Fibroblast of villous mesenchyme (primary cell): ENCODE results near the gene CYB5A. TPM values are rescaled to one million over a fixed set of nuclear protein-coding genes. Genes with fewer than 3 reads are reported as not detected.

ENCODE experiments used
- DNase-seq: peaks from one replicate; pipeline ENCODE4 v3.0.0-alpha.2; 2010; ENCODE audit warnings: low read depth
- H3K4me3 ChIP-seq: 2 replicates; pipeline ENCODE4 v1.5.1; 2011; ENCODE audit warnings: low read depth, mild to moderate bottlenecking, low read length
- CTCF ChIP-seq: IDR thresholded peaks from 2 replicates; pipeline ENCODE4 v1.5.1; 2012; ENCODE audit warnings: low read depth, mild to moderate bottlenecking, low read length; ENCODE audit not compliant: insufficient read depth
- total RNA-seq: library from RNA; depleted of rRNA; stranded (reverse); fragments of >200 nt; gene quantifications from 2 replicates; pipeline ENCODE4 v1.2.3, GENCODE V29; 2012

The CYB5A gene
- total RNA-seq, 1 donor = 114 TPM

- H3K4me3 ChIP-seq = no peak overlapping the region
- no peak for DNase-seq
- no peak for TF ChIP-seq CTCF
Observed at GRCh38 chr18:74229005-74229404, 62.8 kb downstream of the CYB5A start.

- no peak overlapping the region for H3K4me3 ChIP-seq
- DNase-seq = no peak
- no peak for TF ChIP-seq CTCF
Observed at GRCh38 chr18:74228312-74228711, 63.5 kb downstream of the CYB5A start.

- H3K4me3 ChIP-seq = no peak overlapping the region
- TF ChIP-seq CTCF = no peak
- DNase-seq = no peak
Observed at GRCh38 chr18:74226666-74227065, 65.1 kb downstream of the CYB5A start.

GRCh38 chr18:74226156-74226555, 65.6 kb downstream of the CYB5A start:
- DNase-seq = no peak
- no peak overlapping the region for H3K4me3 ChIP-seq
- TF ChIP-seq CTCF = no peak

GRCh38 chr18:74225193-74225840, 66.4 kb downstream of the CYB5A start:
- no peak overlapping the region for H3K4me3 ChIP-seq
- no peak for TF ChIP-seq CTCF
- DNase-seq = peak; percentile 68

- no peak for TF ChIP-seq CTCF
Observed at GRCh38 chr18:74222710-74223494, 68.9 kb downstream of the CYB5A start.

More at GRCh38 chr18:74222710-74223494, 68.9 kb downstream of the CYB5A start:
- no peak overlapping the region for H3K4me3 ChIP-seq
- no peak for DNase-seq
